RWPE2 (cell line): ENCODE measurements around the gene ABCC1.

ENCODE experiments used
- ATAC-seq: fragments of 200-7000 bp; cut with Tn5 transposase; 3 replicates; pipeline ENCODE4 v1.9.1; 2021; ENCODE audit warnings: low read depth
- DNase-seq: peaks from one replicate; pipeline ENCODE4 v3.0.0-alpha.2; 2020; ENCODE audit warnings: low spot score
- H3K27ac ChIP-seq: fragments of 450-650 bp; 2 replicates; pipeline ENCODE4 v1.5.1; 2017; ENCODE audit warnings: mild to moderate bottlenecking; ENCODE audit not compliant: poor library complexity, severe bottlenecking
- H3K27me3 ChIP-seq: fragments of 250-450 bp; sonication (Bioruptor Pico); 2 replicates; pipeline ENCODE4 v1.5.1; 2021; ENCODE audit warnings: mild to moderate bottlenecking, moderate library complexity; ENCODE audit not compliant: insufficient read depth, poor library complexity, severe bottlenecking
- H3K36me3 ChIP-seq: fragments of 250-450 bp; sonication (Bioruptor Pico); 2 replicates; pipeline ENCODE4 v1.5.1; 2020; ENCODE audit warnings: low read depth, mild to moderate bottlenecking, moderate library complexity
- H3K4me1 ChIP-seq: fragments of 250-450 bp; sonication (Bioruptor Pico); 2 replicates; pipeline ENCODE4 v1.5.1; 2021; ENCODE audit warnings: mild to moderate bottlenecking, moderate library complexity; ENCODE audit not compliant: insufficient read depth, poor library complexity, severe bottlenecking
- H3K4me3 ChIP-seq: fragments of 250-450 bp; sonication (Bioruptor Pico); 2 replicates; pipeline ENCODE4 v1.5.1; 2021; ENCODE audit warnings: mild to moderate bottlenecking, moderate library complexity; ENCODE audit not compliant: severe bottlenecking
- H3K9me3 ChIP-seq: fragments of 250-450 bp; sonication (Bioruptor Pico); 2 replicates; pipeline ENCODE4 v1.5.1; 2021; ENCODE audit warnings: mild to moderate bottlenecking, moderate library complexity; ENCODE audit not compliant: severe bottlenecking
- CTCF ChIP-seq: fragments of 450-650 bp; IDR thresholded peaks from one replicate; pipeline ENCODE4 v1.5.1; 2017; ENCODE audit warnings: mild to moderate bottlenecking, moderate library complexity; ENCODE audit not compliant: poor library complexity, severe bottlenecking

ABCC1 gene

GRCh38 chr16:16110111-16110490, 160.7 kb downstream of the ABCC1 start:
- no peak for ATAC-seq
- no peaks in the 10 kb centered on the region for H3K9me3 ChIP-seq
- no peak overlapping the region for H3K27ac ChIP-seq
- H3K36me3 ChIP-seq: peaks cover 69% of the 10 kb centered on the region
- no peak overlapping the region for H3K4me3 ChIP-seq
- H3K4me1 ChIP-seq: no peaks in the 10 kb centered on the region
- no peak for TF ChIP-seq CTCF
- DNase-seq: no peak
- H3K27me3 ChIP-seq: no peaks in the 10 kb centered on the region

GRCh38 chr16:16111639-16112038, 162.2 kb downstream of the ABCC1 start:
- ATAC-seq (no peak), DNase-seq (no peak)
- Histone ChIP-seq H3K9me3 (no peaks in the 10 kb centered on the region), H3K36me3 (peaks cover 81% of the 10 kb centered on the region), H3K4me1 (no peaks in the 10 kb centered on the region), H3K27ac (no peak overlapping the region), H3K4me3 (no peak overlapping the region), H3K27me3 (no peaks in the 10 kb centered on the region)
- TF ChIP-seq CTCF: no peak

- peaks cover 80% of the 10 kb centered on the region for H3K36me3 ChIP-seq
- DNase-seq (no peak), ATAC-seq (no peak)
- H3K27ac ChIP-seq: no peak overlapping the region
- H3K27me3 ChIP-seq: no peaks in the 10 kb centered on the region
- H3K4me3 ChIP-seq: no peak overlapping the region
- TF ChIP-seq CTCF: no peak
- H3K4me1 ChIP-seq: no peaks in the 10 kb centered on the region
- H3K9me3 ChIP-seq: no peaks in the 10 kb centered on the region
Measured at GRCh38 chr16:16112450-16113053, 163.1 kb downstream of the ABCC1 start.

GRCh38 chr16:16113076-16113475, 163.7 kb downstream of the ABCC1 start:
- DNase-seq: no peak
- Histone ChIP-seq H3K36me3 (peaks cover 84% of the 10 kb centered on the region), H3K27ac (no peak overlapping the region), H3K4me1 (no peaks in the 10 kb centered on the region), H3K9me3 (no peaks in the 10 kb centered on the region), H3K27me3 (no peaks in the 10 kb centered on the region), H3K4me3 (no peak overlapping the region)
- no peak for TF ChIP-seq CTCF
- ATAC-seq: no peak

- H3K9me3 ChIP-seq: no peaks in the 10 kb centered on the region
- H3K27ac ChIP-seq: no peak overlapping the region
- TF ChIP-seq CTCF: no peak
- DNase-seq: no peak
- no peak overlapping the region for H3K4me3 ChIP-seq
- no peak for ATAC-seq
- H3K36me3 ChIP-seq: peaks cover 75% of the 10 kb centered on the region
- H3K4me1 ChIP-seq: no peaks in the 10 kb centered on the region
- no peaks in the 10 kb centered on the region for H3K27me3 ChIP-seq
Measured at GRCh38 chr16:16116841-16117240, 167.4 kb downstream of the ABCC1 start.
